HG02943 (cell line): ENCODE data around the gene ACACA.

Experiments used
- ATAC-seq: cut with Tn5 transposase; IDR thresholded peaks from one replicate; pipeline ENCODE4 v1.9.1; 2021; ENCODE audit warnings: mild to moderate bottlenecking, low read depth, moderate library complexity; ENCODE audit not compliant: unreplicated experiment

Gene ACACA

GRCh38 chr17:37299257-37299980, 107.2 kb downstream of the ACACA start:
- ATAC-seq: no peak

GRCh38 chr17:37295888-37296287, 110.7 kb downstream of the ACACA start:
- ATAC-seq: no peak

DNA sequence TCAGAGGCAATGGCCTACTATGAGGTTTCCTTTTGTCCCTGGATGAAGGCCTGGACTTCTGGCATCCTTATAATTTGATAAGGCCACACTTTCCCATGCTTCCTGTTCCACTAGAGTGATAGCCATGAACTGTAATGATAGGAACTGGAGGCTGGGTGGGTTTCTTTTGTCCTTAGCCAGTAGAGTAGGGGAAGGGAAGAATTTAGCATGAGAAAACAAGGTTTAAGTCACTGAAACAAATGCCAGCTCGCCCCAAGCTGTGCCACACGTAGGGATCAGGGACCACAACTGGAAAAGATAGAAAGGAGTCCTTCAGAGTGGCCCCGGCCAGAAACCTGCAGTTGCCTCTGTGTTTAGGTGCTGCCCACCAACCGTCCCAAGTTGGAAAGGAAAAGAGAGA, 111.7 kb downstream of the ACACA start:
- ATAC-seq: no peak

- ATAC-seq: no peak
These were observed 112.9 kb downstream of the ACACA start for GRCh38 chr17:37293770-37294169.

DNA sequence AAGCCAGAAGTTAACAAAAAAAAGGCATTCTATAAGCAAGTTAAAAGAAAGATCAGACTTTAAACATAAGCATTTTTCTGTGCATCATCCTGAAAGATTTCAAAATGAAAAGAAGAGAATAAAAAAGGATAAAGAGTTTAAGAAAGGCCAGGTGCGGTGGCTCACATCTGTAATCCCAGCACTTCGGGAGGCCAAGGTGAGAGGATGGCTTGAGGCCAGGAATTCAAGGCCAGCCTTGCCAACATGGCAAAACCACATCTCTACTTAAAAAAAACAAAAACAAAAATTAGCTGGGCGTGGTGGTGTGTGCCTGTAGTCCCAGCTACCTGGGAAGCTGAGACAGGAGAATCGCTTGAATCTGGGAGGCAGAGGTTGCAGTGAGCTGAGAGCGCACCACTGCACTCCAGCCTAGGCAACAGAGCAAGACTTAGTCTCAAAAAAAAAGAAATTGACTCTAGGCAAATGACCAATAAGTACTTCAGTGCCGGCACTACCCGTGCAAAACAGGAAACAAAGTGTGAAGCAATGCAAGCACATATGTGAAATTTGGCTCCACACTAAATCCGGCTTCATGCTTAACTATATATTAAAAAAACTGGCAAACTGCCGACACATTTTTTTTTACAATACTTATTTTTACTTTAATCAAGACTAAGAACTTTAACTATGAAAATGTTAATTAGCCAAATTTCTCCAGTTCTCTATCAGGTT, 114.1 kb downstream of the ACACA start:
- ATAC-seq: no peak

- no peak for ATAC-seq
These were observed 115.3 kb downstream of the ACACA start for GRCh38 chr17:37291351-37291750.

DNA sequence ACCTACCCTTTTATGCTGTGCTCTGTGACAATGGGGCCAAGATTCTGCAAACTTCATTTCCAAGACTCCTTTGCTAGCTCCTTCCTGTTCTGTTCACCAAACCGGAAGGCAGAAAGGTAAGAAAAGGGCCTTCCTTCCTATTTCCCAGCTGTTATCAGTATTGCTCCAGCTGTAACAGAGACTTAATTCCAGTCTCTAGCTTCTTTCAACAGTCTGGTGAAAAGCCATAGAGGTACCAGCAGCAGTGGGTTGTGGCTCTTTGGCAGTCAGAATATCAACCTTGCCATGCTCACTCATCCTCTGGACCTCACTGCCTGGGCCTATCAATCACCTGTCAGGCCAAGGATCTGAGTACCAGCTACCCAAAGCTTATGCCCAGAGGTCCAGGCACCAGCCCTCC, 120.2 kb downstream of the ACACA start:
- no peak for ATAC-seq

GRCh38 chr17:37284191-37284590, 122.4 kb downstream of the ACACA start:
- ATAC-seq: no peak

GRCh38 chr17:37283414-37283961, 123.1 kb downstream of the ACACA start:
- no peak for ATAC-seq

DNA sequence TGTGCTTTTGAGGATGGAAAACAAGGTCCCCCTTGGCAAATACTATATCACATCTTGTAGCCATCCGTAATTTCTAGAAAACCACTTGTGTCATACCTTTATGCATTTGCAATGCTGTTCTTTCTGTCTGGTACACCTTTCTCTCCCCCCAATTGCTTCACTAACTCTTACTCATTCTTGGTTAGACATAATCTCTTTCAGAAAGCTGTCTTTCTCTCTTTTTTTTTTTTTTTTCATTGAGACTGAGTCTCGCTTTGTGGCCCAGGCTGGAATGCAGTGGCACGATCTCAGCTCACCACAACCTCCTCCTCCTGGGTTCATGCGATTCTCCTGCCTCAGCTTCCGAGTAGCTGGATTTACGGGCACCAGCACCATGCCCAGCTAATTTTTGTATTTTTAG, 125.8 kb downstream of the ACACA start:
- no peak for ATAC-seq

GRCh38 chr17:37278247-37278894, 128.3 kb downstream of the ACACA start:
- ATAC-seq: no peak

DNA sequence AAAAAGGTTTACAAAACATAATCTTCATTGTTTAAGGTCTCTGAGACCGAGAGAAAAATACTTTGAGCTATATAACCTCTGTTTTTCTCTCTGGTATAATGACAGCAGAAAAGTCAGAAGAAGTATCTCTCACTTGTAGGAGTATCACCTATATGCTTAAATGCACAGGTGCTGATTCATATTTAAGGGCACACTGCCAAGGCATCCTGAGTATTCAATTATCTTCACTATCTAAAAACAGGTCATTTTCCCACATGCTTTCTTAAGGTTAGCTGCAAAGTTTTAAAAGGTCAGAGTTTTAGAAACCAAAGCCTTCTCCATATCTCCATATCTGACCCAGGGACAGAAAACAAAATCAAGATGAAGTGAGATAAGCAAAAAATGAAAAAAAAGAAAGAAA, 130.2 kb downstream of the ACACA start:
- no peak for ATAC-seq

DNA sequence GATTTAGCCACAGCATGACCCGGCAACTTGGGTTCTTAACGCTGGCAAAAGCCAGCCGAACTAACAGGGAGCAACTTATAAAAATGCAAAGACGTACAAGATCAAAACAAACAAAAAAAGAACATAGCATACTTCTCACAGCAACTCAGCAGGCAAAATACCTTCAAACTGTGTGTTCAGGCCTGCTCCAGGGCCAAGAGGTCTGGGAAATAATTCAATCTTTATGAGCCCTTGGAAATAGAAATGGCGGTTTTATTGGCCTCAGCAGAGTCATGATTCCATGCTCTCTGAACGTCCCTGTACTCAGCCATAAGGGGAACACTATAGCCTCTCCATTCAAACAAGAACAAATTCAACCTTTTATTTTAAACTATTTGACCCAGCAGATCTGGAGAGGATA, 132.2 kb downstream of the ACACA start:
- ATAC-seq: no peak

GRCh38 chr17:37273409-37274051, 133.1 kb downstream of the ACACA start:
- no peak for ATAC-seq

DNA sequence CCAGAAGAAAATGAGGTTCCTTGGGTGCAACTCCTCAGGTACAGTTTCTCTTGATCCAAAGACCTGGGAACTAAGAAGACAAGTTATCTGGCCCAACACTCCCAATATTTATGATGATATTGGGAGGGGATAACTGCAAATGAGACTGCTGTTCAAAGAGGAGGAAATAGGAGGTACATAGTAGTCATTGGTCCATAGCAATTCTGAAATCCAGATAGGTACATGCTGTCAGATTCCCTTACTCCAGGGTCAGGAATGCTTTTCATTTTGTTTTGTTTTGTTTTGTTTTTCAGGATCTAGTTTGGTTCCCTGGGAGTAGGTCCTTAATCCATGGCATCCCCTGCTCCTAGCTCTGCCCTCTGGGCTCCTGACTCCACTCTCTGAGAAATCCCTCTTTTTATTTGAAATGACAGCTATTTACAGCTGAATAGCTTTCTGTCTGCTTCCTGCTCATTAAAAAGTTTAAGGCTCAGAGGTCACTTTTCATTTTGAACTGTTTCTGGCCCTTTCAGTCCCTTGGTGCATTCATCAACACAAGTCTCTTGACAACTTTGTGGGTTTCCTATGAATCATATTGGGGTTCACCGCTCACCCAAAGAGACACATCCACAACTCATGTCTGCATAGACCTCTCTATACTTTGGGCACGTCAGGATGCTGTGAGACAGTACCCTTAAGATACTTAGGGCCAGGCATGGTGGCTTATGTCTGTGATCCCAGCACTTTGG, 141.0 kb downstream of the ACACA start:
- no peak for ATAC-seq

DNA sequence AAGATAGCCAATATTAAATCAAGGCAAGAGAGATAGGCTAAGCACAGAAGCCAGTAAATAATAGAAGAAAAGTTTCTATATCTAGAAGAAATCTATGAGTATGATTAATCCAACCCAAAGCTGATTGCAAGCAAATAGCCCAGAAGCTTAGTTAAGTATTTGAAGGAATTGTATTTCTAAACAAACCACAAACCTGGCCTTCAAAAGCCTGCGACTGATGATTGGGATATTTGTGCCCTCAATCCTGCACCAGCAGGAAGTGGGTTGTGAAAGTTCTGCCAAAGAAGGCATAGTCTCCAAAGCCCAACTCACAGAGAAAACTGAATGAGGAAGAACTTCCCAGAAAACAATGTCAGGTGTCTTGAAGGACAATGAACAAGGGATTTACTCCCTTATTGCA, 145.3 kb downstream of the ACACA start:
- no peak for ATAC-seq

- no peak for ATAC-seq
These were observed 147.5 kb downstream of the ACACA start for GRCh38 chr17:37259030-37259735.

GRCh38 chr17:37256627-37257026, 150.0 kb downstream of the ACACA start:
- no peak for ATAC-seq

- no peak for ATAC-seq
These were observed 151.2 kb downstream of the ACACA start for GRCh38 chr17:37255432-37255831.

DNA sequence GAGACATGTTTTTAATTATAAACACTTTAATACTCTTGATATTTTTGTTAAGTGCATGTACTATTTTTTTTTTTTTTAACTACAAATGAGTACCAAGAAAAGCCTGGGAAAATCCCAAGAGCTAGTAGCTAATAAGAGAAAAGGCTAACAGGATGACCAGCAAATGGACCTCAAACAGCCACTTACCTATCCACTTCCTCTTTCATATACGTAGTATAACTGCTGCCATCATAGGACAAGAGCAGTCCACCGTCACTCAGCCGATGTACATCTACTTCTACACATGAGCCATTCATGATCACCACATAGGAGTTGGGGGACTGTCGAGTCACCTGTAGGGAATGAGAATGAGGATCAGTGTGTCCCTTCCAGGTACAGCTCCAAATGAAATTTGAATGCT, 158.8 kb downstream of the ACACA start:
- no peak for ATAC-seq
